Transverse colon (tissue), 4 donors: ENCODE data around the gene TCF25. TPM values are rescaled to one million over a fixed set of nuclear protein-coding genes. Genes with fewer than 3 reads are reported as not detected.

Experiments used
- DNase-seq: peaks from one replicate; pipeline ENCODE4 v3.0.0-alpha.2; 2019
- H3K27ac ChIP-seq, 4 donors: fragments of 200-600 bp; sonication (generic); 2 replicates each; pipeline ENCODE4 v1.5.1; 2016 to 2018; ENCODE audit warnings: inconsistent platforms in 4 of 4
- H3K27me3 ChIP-seq: fragments of 200-600 bp; sonication (generic); 2 replicates; pipeline ENCODE4 v1.5.1; 2017; ENCODE audit warnings: inconsistent platforms
- H3K36me3 ChIP-seq, 4 donors: fragments of 200-600 bp; sonication (generic); 2 replicates each; pipeline ENCODE4 v1.5.1; 2017 to 2019; ENCODE audit warnings: inconsistent platforms in 4 of 4
- H3K4me1 ChIP-seq, 4 donors: fragments of 200-600 bp; sonication (generic); 2 replicates each; pipeline ENCODE4 v1.5.1; 2017 to 2020; ENCODE audit warnings: inconsistent platforms in 4 of 4
- H3K4me3 ChIP-seq, 4 donors: fragments of 200-600 bp; sonication (generic); 1 replicate in 1 of 4; 2 replicates in 3 of 4; pipeline versions ENCODE4 v1.5.1 to v1.6.1; 2017 to 2019; ENCODE audit warnings: inconsistent platforms in 4 of 4
- H3K9me3 ChIP-seq, 2 donors: fragments of 200-600 bp; sonication (generic); 2 replicates each; pipeline ENCODE4 v1.5.1; 2017 to 2019; ENCODE audit warnings: inconsistent platforms in 2 of 2
- EP300 ChIP-seq: sonication (generic); formaldehyde crosslinking; IDR thresholded peaks from one replicate; pipeline ENCODE4 v1.6.1; 2017; ENCODE audit warnings: antibody characterized with exemption, low read depth
- POLR2A ChIP-seq: fragments of 450-650 bp; IDR thresholded peaks from one replicate; pipeline ENCODE4 v1.6.1; 2016; ENCODE audit warnings: antibody characterized with exemption, mild to moderate bottlenecking, moderate library complexity
- POLR2AphosphoS5 ChIP-seq, 3 donors: sonication (generic); formaldehyde crosslinking; IDR thresholded peaks; one replicate each; pipeline ENCODE4 v1.6.1; 2016; ENCODE audit warnings: antibody characterized with exemption in 3 of 3
- WGBS, 2 donors: methylation state at CpG; one replicate each; pipeline ENCODE4 v1.1.5; 2018; ENCODE audit warnings: low coverage in 1 of 2; 5-methylcytosine and 5-hydroxymethylcytosine counted together
- in situ Hi-C, 4 donors: fragments of 200-750 bp; cut with MboI; loops; one replicate each; pipeline versions ENCODE4 v1.15.0 to v1.15.1; 2017; ENCODE audit warnings: low sequenced_read_pairs in 3 of 4, low pct_ligation_motif_present in 1 of 4, low pct_unique_long_range_greater_than_20kb in 1 of 4
- intact Hi-C: fragments of 100-400 bp; cut with DNase I; formaldehyde crosslinking; loops from one replicate; pipeline ENCODE4 v1.15.1; 2023; ENCODE audit warnings: low total_unique reads
- total RNA-seq, 4 donors: library from RNA; depleted of rRNA; stranded (reverse); fragments of >200 nt; gene quantifications; one replicate each; pipeline ENCODE4 v1.1.0, GENCODE V29; 2016
- TF ChIP-seq, protein P1 (sequence below), 5 experiments: fragments of 200-600 bp in 3 of 5; fragments of 450-650 bp in 2 of 5; sonication (generic) in 3 of 5; IDR thresholded peaks; 1 replicate in 2 of 5; 2 replicates in 3 of 5; pipeline ENCODE4 v1.5.1; 2016 to 2017; ENCODE audit warnings: antibody characterized with exemption in 5 of 5, inconsistent platforms in 3 of 5, mild to moderate bottlenecking in 2 of 5, moderate library complexity in 1 of 5

TCF25 gene
- total RNA-seq, 4 donors from 2014 or later, result 202 to 648 (median 354) TPM

DNA sequence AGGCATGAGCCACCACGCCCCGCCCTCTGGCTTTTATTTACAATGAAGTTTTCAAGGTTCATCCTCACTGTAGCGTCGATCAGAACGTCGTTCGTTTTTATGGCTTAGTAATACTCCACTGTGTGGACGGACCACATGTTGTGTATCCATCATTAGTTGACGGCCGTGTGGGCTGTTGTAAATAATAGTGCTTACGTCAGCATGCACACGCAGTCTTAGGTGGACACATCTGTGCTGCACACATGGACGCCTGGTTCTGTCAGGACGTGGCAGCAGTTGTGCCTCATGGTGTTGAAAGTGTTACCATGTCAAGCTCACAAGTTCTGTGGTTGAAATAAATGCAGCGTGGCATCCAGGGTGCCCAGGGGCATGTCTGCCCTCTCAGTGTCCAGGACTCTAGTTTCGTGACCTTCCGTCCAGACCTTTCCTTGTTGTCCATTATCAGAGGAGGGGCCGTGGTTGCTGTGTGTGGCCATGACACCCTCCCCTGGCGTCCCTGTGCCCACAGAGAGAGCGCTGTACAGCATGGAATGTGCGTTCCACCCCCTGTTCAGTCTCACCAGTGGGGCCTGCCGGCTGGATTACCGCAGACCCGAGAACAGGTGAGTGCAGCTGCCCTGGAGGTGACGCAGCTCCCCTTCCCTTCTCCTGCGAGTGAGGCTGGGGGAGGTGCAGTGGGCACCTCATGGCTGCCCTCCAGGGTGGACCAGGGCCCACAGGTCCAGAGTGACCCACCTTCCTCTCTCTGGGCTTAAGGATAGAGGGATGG is 22.3 kb downstream of the TCF25 start:
- in situ Hi-C loops (no loop called here), intact Hi-C loops (no loop called here)
- no peak for DNase-seq
- H3K9me3 ChIP-seq, result no peaks in the 10 kb centered on the region
- H3K4me1 ChIP-seq, result no peaks in the 10 kb centered on the region
- WGBS, 2 donors, result 91% methylated on average over 19 of the region's 26 CpGs; no CpG with 5 or more reads in 1 of the 2 donors
- no peak for TF ChIP-seq POLR2A
- no peak for TF ChIP-seq EP300
- TF ChIP-seq, protein P1, sequence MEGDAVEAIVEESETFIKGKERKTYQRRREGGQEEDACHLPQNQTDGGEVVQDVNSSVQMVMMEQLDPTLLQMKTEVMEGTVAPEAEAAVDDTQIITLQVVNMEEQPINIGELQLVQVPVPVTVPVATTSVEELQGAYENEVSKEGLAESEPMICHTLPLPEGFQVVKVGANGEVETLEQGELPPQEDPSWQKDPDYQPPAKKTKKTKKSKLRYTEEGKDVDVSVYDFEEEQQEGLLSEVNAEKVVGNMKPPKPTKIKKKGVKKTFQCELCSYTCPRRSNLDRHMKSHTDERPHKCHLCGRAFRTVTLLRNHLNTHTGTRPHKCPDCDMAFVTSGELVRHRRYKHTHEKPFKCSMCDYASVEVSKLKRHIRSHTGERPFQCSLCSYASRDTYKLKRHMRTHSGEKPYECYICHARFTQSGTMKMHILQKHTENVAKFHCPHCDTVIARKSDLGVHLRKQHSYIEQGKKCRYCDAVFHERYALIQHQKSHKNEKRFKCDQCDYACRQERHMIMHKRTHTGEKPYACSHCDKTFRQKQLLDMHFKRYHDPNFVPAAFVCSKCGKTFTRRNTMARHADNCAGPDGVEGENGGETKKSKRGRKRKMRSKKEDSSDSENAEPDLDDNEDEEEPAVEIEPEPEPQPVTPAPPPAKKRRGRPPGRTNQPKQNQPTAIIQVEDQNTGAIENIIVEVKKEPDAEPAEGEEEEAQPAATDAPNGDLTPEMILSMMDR (IDR thresholded peaks at IDR 0.05), result no peak
- no peak for TF ChIP-seq POLR2AphosphoS5 (IDR thresholded peaks at IDR 0.05)
- no peak overlapping the region for H3K4me3 ChIP-seq
- no peak overlapping the region for H3K27ac ChIP-seq
- no peaks in the 10 kb centered on the region for H3K27me3 ChIP-seq
- peaks cover 0 to 65% (median 28%) of the 10 kb centered on the region in 4 donors for H3K36me3 ChIP-seq

DNA sequence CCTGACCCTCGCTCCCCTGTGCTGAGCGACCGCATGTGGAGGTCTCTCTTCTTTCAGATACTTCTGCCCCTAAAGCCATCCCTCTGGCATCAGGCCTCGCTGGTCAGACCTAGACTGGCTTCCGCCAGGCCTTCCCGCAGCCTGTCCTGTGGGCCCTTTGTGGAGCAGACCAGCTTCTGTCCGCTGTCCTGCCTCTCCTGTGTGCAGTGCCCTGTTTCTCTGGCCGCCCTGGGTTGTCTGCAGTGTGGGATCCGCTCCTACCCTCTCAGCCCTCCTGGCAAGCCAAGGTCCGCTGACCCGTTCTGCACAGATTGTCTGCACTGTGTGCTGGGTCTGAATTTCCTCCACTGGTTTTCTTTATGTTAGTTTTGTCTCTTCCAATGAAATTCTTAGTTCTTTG is 23.8 kb downstream of the TCF25 start:
- H3K4me3 ChIP-seq, result no peak overlapping the region
- no peaks in the 10 kb centered on the region for H3K4me1 ChIP-seq
- TF ChIP-seq POLR2AphosphoS5 (IDR thresholded peaks at IDR 0.05), result no peak
- no peak for TF ChIP-seq POLR2A
- no peak for TF ChIP-seq EP300
- TF ChIP-seq, protein P1 (IDR thresholded peaks at IDR 0.05), result no peak
- in situ Hi-C loops, result no loop called here
- no peak overlapping the region for H3K27ac ChIP-seq
- intact Hi-C loops, result no loop called here
- no peak for DNase-seq
- WGBS, 2 donors, result 96 to 98% methylated on average over 4 to 11 of the region's 11 CpGs
- H3K9me3 ChIP-seq, result no peaks in the 10 kb centered on the region
- peaks cover 0 to 56% (median 25%) of the 10 kb centered on the region in 4 donors for H3K36me3 ChIP-seq
- no peaks in the 10 kb centered on the region for H3K27me3 ChIP-seq

DNA sequence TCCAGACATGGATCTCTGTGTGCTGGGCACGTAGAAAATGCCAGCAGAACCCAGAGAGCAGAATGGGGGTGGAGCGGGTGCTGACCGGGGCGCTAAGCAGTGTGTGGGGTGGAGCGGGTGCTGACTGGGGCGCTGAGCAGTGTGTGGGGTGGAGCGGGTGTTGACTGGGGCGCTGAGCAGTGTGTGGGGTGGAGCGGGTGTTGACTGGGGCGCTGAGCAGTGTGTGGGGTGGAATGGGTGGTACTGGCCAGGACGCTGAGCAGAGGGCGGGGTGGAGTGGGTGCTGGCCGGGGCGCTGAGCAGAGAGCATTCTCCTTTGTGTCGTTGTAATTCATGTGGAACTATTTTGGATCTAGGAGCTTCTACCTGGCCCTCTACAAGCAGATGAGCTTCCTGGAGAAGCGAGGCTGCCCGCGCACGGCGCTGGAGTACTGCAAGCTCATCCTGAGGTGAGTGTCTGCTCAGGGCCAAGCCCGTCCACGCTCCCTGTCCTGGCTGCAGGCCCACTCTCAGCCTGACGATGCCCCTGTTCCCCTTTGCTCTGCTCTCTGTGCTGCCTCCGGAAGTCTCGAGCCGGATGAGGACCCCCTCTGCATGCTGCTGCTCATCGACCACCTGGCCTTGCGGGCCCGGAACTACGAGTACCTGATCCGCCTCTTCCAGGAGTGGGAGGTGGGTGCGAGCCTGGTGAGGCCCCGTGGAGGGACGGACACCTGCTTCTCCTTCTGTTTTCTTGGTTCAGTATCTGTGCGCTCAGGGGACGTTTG is 25.0 kb downstream of the TCF25 start:
- Histone ChIP-seq H3K36me3 (peaks cover 0 to 46% (median 21%) of the 10 kb centered on the region in 4 donors), H3K27me3 (no peaks in the 10 kb centered on the region), H3K4me1 (no peaks in the 10 kb centered on the region), H3K27ac (no peak overlapping the region), H3K4me3 (no peak overlapping the region), H3K9me3 (no peaks in the 10 kb centered on the region)
- DNase-seq, result no peak
- WGBS, 2 donors, result 71 to 89% methylated on average over 12 to 36 of the region's 36 CpGs
- in situ Hi-C loops, result no loop called here
- TF ChIP-seq POLR2AphosphoS5 (IDR thresholded peaks at IDR 0.05), result no peak
- no peak for TF ChIP-seq POLR2A
- no peak for TF ChIP-seq EP300
- TF ChIP-seq, protein P1 (IDR thresholded peaks at IDR 0.05), result no peak
- intact Hi-C loops, result no loop called here

DNA sequence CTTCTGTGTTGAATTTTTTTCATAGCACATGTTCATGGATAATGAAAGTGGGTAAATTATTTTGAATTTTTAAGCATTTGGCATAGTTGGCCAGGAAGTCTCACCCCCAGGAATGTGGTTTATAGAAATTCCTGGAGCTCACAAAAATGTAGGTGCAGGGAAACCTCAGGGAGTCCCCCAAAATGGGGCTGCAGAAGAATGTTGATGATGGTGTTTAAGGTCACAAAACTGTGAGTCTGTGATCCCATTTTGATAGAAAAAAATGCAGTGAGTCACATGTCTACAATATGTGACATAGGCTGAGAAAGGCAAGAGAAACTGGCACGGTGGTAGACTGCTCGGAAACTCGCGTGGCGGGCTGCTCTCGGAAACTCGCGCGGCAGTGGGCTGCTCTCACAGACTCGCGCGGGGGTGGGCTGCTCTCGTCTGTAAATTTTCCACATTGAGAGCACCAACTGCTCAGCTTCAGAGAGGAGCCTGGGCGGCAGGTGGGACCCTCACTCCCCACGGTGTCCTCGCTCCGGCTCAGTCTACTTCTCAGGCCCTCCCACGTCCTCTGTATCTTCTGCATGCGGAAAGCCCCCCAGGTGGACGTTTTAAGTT is 26.6 kb downstream of the TCF25 start:
- Histone ChIP-seq H3K27ac (no peak overlapping the region), H3K27me3 (no peaks in the 10 kb centered on the region), H3K4me1 (no peaks in the 10 kb centered on the region), H3K36me3 (peaks cover 0 to 53% (median 26%) of the 10 kb centered on the region in 4 donors), H3K9me3 (no peaks in the 10 kb centered on the region), H3K4me3 (no peak overlapping the region)
- TF ChIP-seq POLR2A (no peak), POLR2AphosphoS5 (IDR thresholded peaks at IDR 0.05) (no peak)
- in situ Hi-C loops (no loop called here), intact Hi-C loops (no loop called here)
- no peak for DNase-seq
- 88 to 91% methylated on average over 6 to 20 of the region's 20 CpGs for WGBS, 2 donors
